Measurements from ENCODE around the gene RTL10. TPM values are rescaled to one million over a fixed set of nuclear protein-coding genes. Genes with fewer than 3 reads are reported as not detected.

The RTL10 gene
- polyA plus RNA-seq, 3 donors, result 21.2 to 25.2 (median 24.3) TPM

DNA sequence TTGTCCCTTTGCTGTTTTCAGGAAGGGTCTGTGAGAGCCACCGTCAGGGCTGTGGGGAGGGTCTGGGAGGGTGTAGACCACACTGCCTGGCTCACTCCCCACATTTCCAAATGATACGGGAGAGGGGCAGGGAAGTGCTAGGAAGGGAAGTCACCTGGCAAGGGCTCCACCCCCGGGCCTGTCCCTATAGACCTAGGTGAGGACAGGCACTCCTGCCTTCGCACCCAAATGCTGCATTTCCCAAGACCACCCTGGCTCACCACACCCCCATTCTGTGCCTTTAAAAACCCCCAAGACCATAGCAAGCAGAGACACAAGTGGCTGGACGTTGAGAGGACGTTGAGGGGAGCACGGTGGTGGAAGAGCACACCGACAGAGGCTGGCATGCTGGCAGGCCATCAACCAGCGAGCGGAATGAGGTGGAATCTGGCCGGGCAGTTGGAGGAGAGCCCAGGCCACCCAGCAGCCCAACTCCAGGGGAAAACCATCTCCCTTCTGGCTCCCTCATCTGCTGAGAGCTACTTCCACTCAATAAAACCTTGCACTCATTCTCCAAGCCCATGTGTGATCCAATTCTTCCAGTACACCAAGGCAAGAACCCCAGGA is 45.7 kb downstream of the RTL10 start:
- DNase-seq (ENCODE audit: extremely low read depth in 1 of 11, low read depth in 9 of 11, low spot score in 4 of 11), result no peak

DNA sequence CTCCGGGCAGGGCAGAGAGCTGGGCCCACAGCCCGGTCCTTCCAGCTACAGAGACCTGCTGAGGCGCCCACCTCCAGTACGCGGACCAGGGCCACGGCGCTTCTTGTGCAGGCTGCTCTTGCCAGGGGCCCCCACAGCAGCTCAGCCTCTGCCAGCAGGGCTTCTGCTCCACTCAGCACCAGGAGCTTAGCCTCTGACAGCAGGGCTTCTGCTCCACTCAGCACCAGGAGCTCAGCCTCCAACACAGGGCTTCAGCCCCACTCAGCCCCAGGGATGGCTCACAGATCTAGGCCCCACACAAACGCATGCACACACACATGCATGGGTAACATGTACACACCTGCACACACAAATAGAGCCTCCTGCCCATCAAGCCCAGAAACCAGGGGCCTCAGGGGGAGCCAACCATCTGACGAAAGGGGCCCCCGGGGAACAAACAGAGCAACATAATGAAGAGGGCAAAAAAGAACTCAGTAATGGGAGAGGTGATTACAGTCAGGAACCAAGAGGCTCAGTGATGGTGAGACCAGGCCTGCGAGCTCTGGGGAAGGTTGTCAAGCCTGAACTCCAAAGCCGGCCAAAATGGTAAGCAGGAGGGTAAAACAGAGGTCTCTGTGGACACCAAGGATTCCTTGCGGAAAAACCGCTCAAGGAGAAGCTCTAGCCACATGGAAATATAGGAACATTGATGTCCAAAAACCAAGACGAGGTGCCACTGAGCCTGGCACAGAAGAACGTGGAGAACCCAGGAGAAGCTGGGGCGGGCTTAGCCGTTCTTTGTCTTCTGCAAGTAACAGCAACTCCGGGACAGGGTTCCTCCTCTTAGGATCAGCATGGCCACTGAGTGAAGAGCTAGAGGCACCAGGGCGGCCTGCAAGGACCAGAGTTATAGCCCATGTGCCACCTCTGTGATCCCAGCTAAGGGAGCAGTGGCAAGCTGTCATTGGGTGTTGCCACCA is 46.5 kb downstream of the RTL10 start:
- DNase-seq (ENCODE audit: extremely low read depth in 1 of 11, low read depth in 9 of 11, low spot score in 4 of 11), result no peak

GRCh38 chr22:19807161-19807913 is 47.3 kb downstream of the RTL10 start:
- no peak for DNase-seq (ENCODE audit: extremely low read depth in 1 of 11, low read depth in 9 of 11, low spot score in 4 of 11)

GRCh38 chr22:19806213-19807160 is 48.2 kb downstream of the RTL10 start:
- DNase-seq (ENCODE audit: extremely low read depth in 1 of 11, low read depth in 9 of 11, low spot score in 4 of 11), result no peak

DNA sequence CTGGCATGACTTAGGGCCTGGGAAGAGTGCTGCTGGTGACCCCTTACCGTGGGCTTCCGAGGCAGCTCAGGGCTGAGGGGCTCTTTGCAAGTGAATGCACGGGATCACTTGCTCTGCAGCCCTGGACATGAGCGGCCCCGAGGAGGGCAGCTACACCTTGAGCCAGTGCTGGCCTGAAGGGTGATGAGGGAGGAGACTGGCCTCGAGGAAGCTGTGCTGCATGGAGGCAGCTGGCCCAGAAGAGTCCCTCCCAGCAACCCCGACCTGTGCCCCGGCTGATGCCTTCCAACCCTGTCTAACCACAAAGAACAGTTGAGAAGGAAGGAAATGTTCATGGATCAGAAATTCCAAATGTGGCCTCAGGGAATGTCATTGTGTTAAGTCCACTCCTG is 48.9 kb downstream of the RTL10 start:
- DNase-seq (ENCODE audit: extremely low read depth in 1 of 11, low read depth in 9 of 11, low spot score in 4 of 11), result no peak

Other genes with a start within 250 kb of the RTL10 start
- gene SEPTIN5, start 140.4 kb downstream of the RTL10 start, polyA plus RNA-seq (ENCODE audit: insufficient read length in 3 of 3), result 10 to 100 TPM; 37.4 to 38.4 (median 37.7) TPM
- 1 to 10 TPM; 2.8 to 7.0 (median 4.5) TPM for gene GP1BB, start 131.3 kb downstream of the RTL10 start, polyA plus RNA-seq (ENCODE audit: insufficient read length in 3 of 3)
- gene TBX1, start 94.1 kb downstream of the RTL10 start, polyA plus RNA-seq (ENCODE audit: insufficient read length in 3 of 3), result under 1 TPM; 0.25 to 0.95 (median 0.67) TPM
- gene GNB1L, start within 50 bp of the RTL10 start, polyA plus RNA-seq (ENCODE audit: insufficient read length in 3 of 3), result 1 to 10 TPM; 3.2 to 5.8 (median 4.7) TPM
- gene COMT, start 86.9 kb upstream of the RTL10 start, polyA plus RNA-seq (ENCODE audit: insufficient read length in 3 of 3), result 100 to 1,000 TPM in 2 of 3 donors, 10 to 100 TPM in 1; 82.5 to 123 (median 116) TPM
- gene TXNRD2, start 86.9 kb upstream of the RTL10 start, polyA plus RNA-seq (ENCODE audit: insufficient read length in 3 of 3), result 10 to 100 TPM; 22.0 to 32.1 (median 28.2) TPM
- gene ARVCF, start 161.9 kb upstream of the RTL10 start, polyA plus RNA-seq (ENCODE audit: insufficient read length in 3 of 3), result 10 to 100 TPM; 17.3 to 30.7 (median 26.0) TPM
- 10 to 100 TPM in 2 of 3 donors, 1 to 10 TPM in 1; 9.5 to 12.8 (median 11.4) TPM for gene TANGO2, start 166.2 kb upstream of the RTL10 start, polyA plus RNA-seq (ENCODE audit: insufficient read length in 3 of 3)
- gene DGCR8, start 225.4 kb upstream of the RTL10 start, polyA plus RNA-seq (ENCODE audit: insufficient read length in 3 of 3), result 10 to 100 TPM; 42.4 to 54.6 (median 50.6) TPM